ENCODE data around the gene GAB2.

Gene GAB2

GRCh38 chr11:78427615-78428265 is 10.1 kb upstream of the GAB2 start:
- DNase-seq = no peak

- DNase-seq = no peak
These were observed 9.2 kb upstream of the GAB2 start for GRCh38 chr11:78426845-78427244.

GRCh38 chr11:78425399-78426070 is 7.9 kb upstream of the GAB2 start:
- no peak for DNase-seq

GRCh38 chr11:78424334-78425270 is 7.0 kb upstream of the GAB2 start:
- DNase-seq = no peak

GRCh38 chr11:78423241-78423640 is 5.6 kb upstream of the GAB2 start:
- DNase-seq = no peak

- peak; percentile 62 for DNase-seq
These were observed 3.2 kb upstream of the GAB2 start for GRCh38 chr11:78420796-78421209.

- peak; percentile 21 for DNase-seq
These were observed 2.7 kb upstream of the GAB2 start for GRCh38 chr11:78420255-78420764.

- peak; percentile 8 for DNase-seq
These were observed 1.7 kb upstream of the GAB2 start for GRCh38 chr11:78419327-78419726.

- no peak for DNase-seq
These were observed 1.1 kb upstream of the GAB2 start for GRCh38 chr11:78418584-78419211.

- DNase-seq = peak; percentile 66
These were observed 416 bp upstream of the GAB2 start for GRCh38 chr11:78417888-78418583.

- DNase-seq = peak; percentile 30
These were observed 1.1 kb downstream of the GAB2 start for GRCh38 chr11:78416285-78417174.

GRCh38 chr11:78415338-78415737 is 2.3 kb downstream of the GAB2 start:
- DNase-seq = no peak

- peak; percentile 2 for DNase-seq
These were observed 3.1 kb downstream of the GAB2 start for GRCh38 chr11:78414321-78415051.

- no peak for DNase-seq
These were observed 9.0 kb downstream of the GAB2 start for GRCh38 chr11:78408619-78409018.

- DNase-seq = no peak
These were observed 10.9 kb downstream of the GAB2 start for GRCh38 chr11:78406568-78407196.

GRCh38 chr11:78405805-78406204 is 11.8 kb downstream of the GAB2 start:
- no peak for DNase-seq

GRCh38 chr11:78403781-78404180 is 13.8 kb downstream of the GAB2 start:
- no peak for DNase-seq

- DNase-seq = no peak
These were observed 14.8 kb downstream of the GAB2 start for GRCh38 chr11:78402847-78403246.

- DNase-seq = no peak
These were observed 16.9 kb downstream of the GAB2 start for GRCh38 chr11:78400702-78401101.

GRCh38 chr11:78400116-78400515 is 17.5 kb downstream of the GAB2 start:
- DNase-seq = no peak

Measured in NCI-H2029 (cell line).